Mucosa of rectum (tissue), 2 donors: ENCODE data around the gene OCA2.
A peak's percentile ranks its signal among the peaks of the same experiment; 100 is the strongest.

Experiments
- H3K27ac ChIP-seq, 2 donors: one replicate each; pipeline ENCODE4 v1.7.0; 2013; ENCODE audit warnings: inconsistent platforms in 2 of 2, low read depth in 2 of 2, low read length in 2 of 2
- H3K27me3 ChIP-seq, 2 donors: one replicate each; pipeline ENCODE4 v1.7.0; 2013; ENCODE audit warnings: low read length in 2 of 2; ENCODE audit not compliant: control insufficient read depth in 2 of 2, insufficient read depth in 2 of 2
- H3K36me3 ChIP-seq, 2 donors: one replicate each; pipeline ENCODE4 v1.7.0; 2013; ENCODE audit warnings: low read length in 2 of 2; ENCODE audit not compliant: control insufficient read depth in 2 of 2, insufficient read depth in 2 of 2
- H3K4me1 ChIP-seq, 2 donors: one replicate each; pipeline ENCODE4 v1.7.0; 2013; ENCODE audit warnings: low read length in 2 of 2, mild to moderate bottlenecking in 1 of 2; ENCODE audit not compliant: control insufficient read depth in 2 of 2, insufficient read depth in 2 of 2
- H3K4me3 ChIP-seq, 2 donors: one replicate each; pipeline ENCODE4 v1.7.0; 2013; ENCODE audit warnings: low read length in 2 of 2
- H3K9ac ChIP-seq, 2 donors: one replicate each; pipeline ENCODE4 v1.7.0; 2013; ENCODE audit warnings: low read length in 2 of 2, low read depth in 1 of 2, mild to moderate bottlenecking in 1 of 2
- H3K9me3 ChIP-seq, 2 donors: one replicate each; pipeline ENCODE4 v1.7.0; 2013; ENCODE audit warnings: low read length in 2 of 2; ENCODE audit not compliant: control insufficient read depth in 2 of 2
- donor health status: healthy.
- donor health status: Normal muscosa, but diverticular disease.

Gene OCA2

GRCh38 chr15:28096670-28097431, 2.3 kb downstream of the OCA2 start:
- H3K4me1 ChIP-seq, result peaks cover 22 to 26% of the 10 kb centered on the region in 2 donors
- peak overlapping the region; percentile 65 to 81 for H3K4me3 ChIP-seq
- peaks cover 37 to 48% of the 10 kb centered on the region in 2 donors for H3K27me3 ChIP-seq
- no peaks in the 10 kb centered on the region for H3K9me3 ChIP-seq
- H3K27ac ChIP-seq, result no peak overlapping the region
- peak overlapping the region in 1 of 2 donors; percentile 39 for H3K9ac ChIP-seq
- no peaks in the 10 kb centered on the region for H3K36me3 ChIP-seq

GRCh38 chr15:28096411-28096669, 2.8 kb downstream of the OCA2 start:
- Histone ChIP-seq H3K4me1 (peaks cover 22 to 26% of the 10 kb centered on the region in 2 donors), H3K27ac (no peak overlapping the region), H3K4me3 (peak overlapping the region; percentile 65 to 81), H3K36me3 (no peaks in the 10 kb centered on the region), H3K27me3 (peaks cover 37 to 48% of the 10 kb centered on the region in 2 donors), H3K9me3 (no peaks in the 10 kb centered on the region), H3K9ac (peak overlapping the region in 1 of 2 donors; percentile 39)

- peaks cover 29 to 39% of the 10 kb centered on the region in 2 donors for H3K27me3 ChIP-seq
- no peaks in the 10 kb centered on the region for H3K36me3 ChIP-seq
- peak overlapping the region; percentile 88 to 92 for H3K27ac ChIP-seq
- peaks cover 0 to 2% of the 10 kb centered on the region in 2 donors for H3K9me3 ChIP-seq
- H3K4me3 ChIP-seq, result peak overlapping the region; percentile 65 to 81
- H3K9ac ChIP-seq, result peak overlapping the region; percentile 69 to 75
- peaks cover 22 to 26% of the 10 kb centered on the region in 2 donors for H3K4me1 ChIP-seq
These were observed 4.2 kb downstream of the OCA2 start for GRCh38 chr15:28094732-28095521.

GRCh38 chr15:28093752-28094535, 5.2 kb downstream of the OCA2 start:
- Histone ChIP-seq H3K4me3 (peak overlapping the region in 1 of 2 donors; percentile 33), H3K9me3 (peaks cover 0 to 2% of the 10 kb centered on the region in 2 donors), H3K36me3 (no peaks in the 10 kb centered on the region), H3K4me1 (peaks cover 19 to 25% of the 10 kb centered on the region in 2 donors), H3K27ac (peak overlapping the region; percentile 88 to 92), H3K27me3 (peaks cover 22 to 34% of the 10 kb centered on the region in 2 donors), H3K9ac (peak overlapping the region in 1 of 2 donors; percentile 69)

GRCh38 chr15:28091313-28091712, 7.8 kb downstream of the OCA2 start:
- Histone ChIP-seq H3K9me3 (peaks cover 0 to 2% of the 10 kb centered on the region in 2 donors), H3K4me1 (peaks cover 11 to 18% of the 10 kb centered on the region in 2 donors), H3K27ac (no peak overlapping the region), H3K4me3 (no peak overlapping the region), H3K9ac (no peak overlapping the region), H3K27me3 (peaks cover 0 to 12% of the 10 kb centered on the region in 2 donors), H3K36me3 (no peaks in the 10 kb centered on the region)

GRCh38 chr15:28086175-28086703, 12.9 kb downstream of the OCA2 start:
- H3K27ac ChIP-seq, result no peak overlapping the region
- H3K4me1 ChIP-seq, result peaks cover 6 to 10% of the 10 kb centered on the region in 2 donors
- no peak overlapping the region for H3K9ac ChIP-seq
- no peak overlapping the region for H3K4me3 ChIP-seq
- H3K27me3 ChIP-seq, result no peaks in the 10 kb centered on the region
- H3K9me3 ChIP-seq, result peaks cover 0 to 2% of the 10 kb centered on the region in 2 donors
- H3K36me3 ChIP-seq, result no peaks in the 10 kb centered on the region

- Histone ChIP-seq H3K36me3 (no peaks in the 10 kb centered on the region), H3K4me3 (no peak overlapping the region), H3K9me3 (no peaks in the 10 kb centered on the region), H3K27me3 (no peaks in the 10 kb centered on the region), H3K4me1 (peaks cover 6 to 10% of the 10 kb centered on the region in 2 donors), H3K9ac (no peak overlapping the region), H3K27ac (no peak overlapping the region)
These were observed 13.5 kb downstream of the OCA2 start for GRCh38 chr15:28085489-28086174.

- Histone ChIP-seq H3K4me1 (peaks cover 6 to 10% of the 10 kb centered on the region in 2 donors), H3K9me3 (no peaks in the 10 kb centered on the region), H3K36me3 (no peaks in the 10 kb centered on the region), H3K9ac (no peak overlapping the region), H3K27me3 (no peaks in the 10 kb centered on the region), H3K27ac (no peak overlapping the region), H3K4me3 (no peak overlapping the region)
These were observed 14.6 kb downstream of the OCA2 start for GRCh38 chr15:28084547-28084946.

GRCh38 chr15:28082891-28083684, 16.0 kb downstream of the OCA2 start:
- Histone ChIP-seq H3K27ac (peak overlapping the region; percentile 9 to 40), H3K36me3 (no peaks in the 10 kb centered on the region), H3K27me3 (peaks cover 0 to 2% of the 10 kb centered on the region in 2 donors)

More at GRCh38 chr15:28082891-28083684, 16.0 kb downstream of the OCA2 start:
- Histone ChIP-seq H3K9me3 (no peaks in the 10 kb centered on the region), H3K9ac (no peak overlapping the region), H3K4me1 (peaks cover 6 to 10% of the 10 kb centered on the region in 2 donors), H3K4me3 (no peak overlapping the region)
